HFF-Myc (cell line): ENCODE results near the gene NCK2.

Experiments used
- DNase-seq: peaks from one replicate; pipeline ENCODE4 v3.0.0-alpha.2; 2011; ENCODE audit warnings: low read depth; ENCODE audit errors: extremely low read depth
- H3K4me3 ChIP-seq: replicated peaks from 2 replicates; pipeline ENCODE4 v1.5.1; 2011; ENCODE audit warnings: low read depth, mild to moderate bottlenecking, control low read depth, low read length
- TF ChIP-seq, protein P1 (sequence below): IDR thresholded peaks from 2 replicates; pipeline ENCODE4 v1.5.1; 2012; ENCODE audit warnings: mild to moderate bottlenecking, low read depth, low read length, control low read depth; ENCODE audit errors: missing control alignments

NCK2 gene

DNA sequence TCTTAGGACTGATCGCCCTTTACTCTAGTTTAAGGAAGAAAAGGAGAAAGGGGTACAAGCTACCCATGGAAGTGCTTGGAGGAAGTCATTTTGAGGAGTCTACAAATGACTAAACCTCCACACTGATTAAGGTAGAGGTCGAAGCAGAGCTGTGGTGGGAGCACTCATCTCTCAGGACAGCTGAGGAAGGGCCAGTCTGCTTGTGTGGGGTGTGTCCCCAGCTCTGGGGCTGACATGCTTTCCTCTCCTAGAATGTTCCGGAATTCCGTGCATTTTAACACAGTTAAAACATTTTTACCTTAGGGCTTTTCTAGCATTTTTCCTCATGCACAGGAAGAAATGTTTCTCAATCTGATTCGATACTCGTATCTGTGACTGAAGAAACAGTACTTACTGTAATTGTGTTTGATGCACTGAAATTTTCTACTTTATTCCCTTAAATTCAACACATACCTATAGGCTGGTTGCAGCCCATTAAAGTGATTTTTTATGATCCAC, 135.1 kb downstream of the NCK2 start:
- TF ChIP-seq, protein P1, sequence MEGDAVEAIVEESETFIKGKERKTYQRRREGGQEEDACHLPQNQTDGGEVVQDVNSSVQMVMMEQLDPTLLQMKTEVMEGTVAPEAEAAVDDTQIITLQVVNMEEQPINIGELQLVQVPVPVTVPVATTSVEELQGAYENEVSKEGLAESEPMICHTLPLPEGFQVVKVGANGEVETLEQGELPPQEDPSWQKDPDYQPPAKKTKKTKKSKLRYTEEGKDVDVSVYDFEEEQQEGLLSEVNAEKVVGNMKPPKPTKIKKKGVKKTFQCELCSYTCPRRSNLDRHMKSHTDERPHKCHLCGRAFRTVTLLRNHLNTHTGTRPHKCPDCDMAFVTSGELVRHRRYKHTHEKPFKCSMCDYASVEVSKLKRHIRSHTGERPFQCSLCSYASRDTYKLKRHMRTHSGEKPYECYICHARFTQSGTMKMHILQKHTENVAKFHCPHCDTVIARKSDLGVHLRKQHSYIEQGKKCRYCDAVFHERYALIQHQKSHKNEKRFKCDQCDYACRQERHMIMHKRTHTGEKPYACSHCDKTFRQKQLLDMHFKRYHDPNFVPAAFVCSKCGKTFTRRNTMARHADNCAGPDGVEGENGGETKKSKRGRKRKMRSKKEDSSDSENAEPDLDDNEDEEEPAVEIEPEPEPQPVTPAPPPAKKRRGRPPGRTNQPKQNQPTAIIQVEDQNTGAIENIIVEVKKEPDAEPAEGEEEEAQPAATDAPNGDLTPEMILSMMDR: no peak

DNA sequence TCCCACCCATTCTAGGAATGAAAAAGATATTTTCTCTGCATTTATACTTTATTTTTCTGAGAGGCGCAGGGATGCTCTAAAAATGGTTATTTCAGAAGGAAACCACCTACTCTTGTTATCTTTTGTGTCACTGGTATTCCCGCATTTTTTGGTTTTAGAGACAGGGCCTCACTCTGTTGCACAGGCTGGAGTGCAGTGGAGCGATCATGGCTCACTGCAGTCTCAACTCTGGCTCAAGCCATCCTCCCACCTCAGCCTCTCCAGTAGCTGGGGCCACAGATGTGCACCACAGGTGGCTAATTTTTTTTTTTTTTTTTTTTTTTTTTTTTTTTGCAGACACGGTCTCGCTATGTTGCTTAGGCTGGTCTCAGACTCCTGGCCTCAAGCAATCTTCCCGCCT, 135.9 kb downstream of the NCK2 start:
- no peak overlapping the region for H3K4me3 ChIP-seq
- DNase-seq: no peak
- TF ChIP-seq, protein P1: no peak

More for the DNA sequence above, 135.1 kb downstream of the NCK2 start:
- no peak for DNase-seq
- no peak overlapping the region for H3K4me3 ChIP-seq

DNA sequence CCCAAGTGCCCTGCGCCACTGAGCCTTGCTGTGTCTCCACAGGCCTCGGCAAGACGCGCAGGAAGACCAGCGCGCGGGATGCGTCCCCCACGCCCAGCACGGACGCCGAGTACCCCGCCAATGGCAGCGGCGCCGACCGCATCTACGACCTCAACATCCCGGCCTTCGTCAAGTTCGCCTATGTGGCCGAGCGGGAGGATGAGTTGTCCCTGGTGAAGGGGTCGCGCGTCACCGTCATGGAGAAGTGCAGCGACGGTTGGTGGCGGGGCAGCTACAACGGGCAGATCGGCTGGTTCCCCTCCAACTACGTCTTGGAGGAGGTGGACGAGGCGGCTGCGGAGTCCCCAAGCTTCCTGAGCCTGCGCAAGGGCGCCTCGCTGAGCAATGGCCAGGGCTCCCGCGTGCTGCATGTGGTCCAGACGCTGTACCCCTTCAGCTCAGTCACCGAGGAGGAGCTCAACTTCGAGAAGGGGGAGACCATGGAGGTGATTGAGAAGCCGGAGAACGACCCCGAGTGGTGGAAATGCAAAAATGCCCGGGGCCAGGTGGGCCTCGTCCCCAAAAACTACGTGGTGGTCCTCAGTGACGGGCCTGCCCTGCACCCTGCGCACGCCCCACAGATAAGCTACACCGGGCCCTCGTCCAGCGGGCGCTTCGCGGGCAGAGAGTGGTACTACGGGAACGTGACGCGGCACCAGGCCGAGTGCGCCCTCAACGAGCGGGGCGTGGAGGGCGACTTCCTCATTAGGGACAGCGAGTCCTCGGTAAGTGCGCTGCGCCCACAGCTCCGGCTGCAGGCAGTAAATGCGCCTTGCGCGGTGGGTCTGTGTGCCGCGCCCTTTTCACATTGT, 136.8 kb downstream of the NCK2 start:
- DNase-seq: no peak
- TF ChIP-seq, protein P1: no peak
- no peak overlapping the region for H3K4me3 ChIP-seq

DNA sequence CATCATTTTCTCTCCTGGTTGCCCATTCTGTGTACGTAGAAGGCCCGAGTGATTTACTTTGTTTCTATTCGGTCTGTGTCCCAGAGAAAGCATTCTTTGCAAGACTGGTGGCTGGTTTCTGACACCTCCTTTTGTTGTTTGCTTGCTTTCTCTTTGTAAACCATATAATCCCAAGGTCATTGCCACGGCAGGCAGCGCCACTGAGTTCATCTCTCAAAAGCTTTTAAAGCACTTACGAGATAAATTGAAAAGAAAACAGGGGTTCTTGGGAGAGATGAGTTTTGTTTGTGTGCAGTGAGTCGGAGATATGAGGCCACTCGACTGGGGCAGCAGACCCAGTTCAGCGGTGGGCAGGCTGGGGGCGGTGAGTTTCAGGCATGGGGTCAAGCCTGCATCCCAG, 137.6 kb downstream of the NCK2 start:
- no peak for DNase-seq
- TF ChIP-seq, protein P1: no peak
- H3K4me3 ChIP-seq: no peak overlapping the region

DNA sequence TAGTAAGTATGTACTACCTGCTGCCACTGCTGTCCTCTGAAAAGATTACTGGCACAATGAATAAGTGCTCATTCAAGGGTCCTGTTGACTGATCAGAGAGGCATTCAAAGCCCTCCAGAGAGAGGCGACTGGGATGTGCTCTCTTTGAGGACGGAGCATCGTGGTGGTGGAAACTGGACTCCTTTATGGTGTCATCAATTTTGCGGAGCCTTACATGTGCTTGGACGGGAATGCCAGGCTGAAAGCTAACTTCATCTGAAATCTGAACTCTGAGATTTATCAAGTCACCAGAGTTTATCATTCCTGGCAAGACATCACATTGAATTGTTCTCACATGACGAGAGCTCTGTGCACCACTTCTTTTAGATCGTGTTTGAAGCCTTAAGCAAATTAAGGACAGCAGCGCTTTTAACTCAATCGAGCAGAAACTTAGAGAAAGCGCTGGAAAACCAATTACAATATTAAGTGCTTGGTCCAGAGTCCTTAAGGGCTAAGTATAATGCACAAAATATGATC, 138.3 kb downstream of the NCK2 start:
- no peak for DNase-seq
- TF ChIP-seq, protein P1: no peak
- H3K4me3 ChIP-seq: no peak overlapping the region

DNA sequence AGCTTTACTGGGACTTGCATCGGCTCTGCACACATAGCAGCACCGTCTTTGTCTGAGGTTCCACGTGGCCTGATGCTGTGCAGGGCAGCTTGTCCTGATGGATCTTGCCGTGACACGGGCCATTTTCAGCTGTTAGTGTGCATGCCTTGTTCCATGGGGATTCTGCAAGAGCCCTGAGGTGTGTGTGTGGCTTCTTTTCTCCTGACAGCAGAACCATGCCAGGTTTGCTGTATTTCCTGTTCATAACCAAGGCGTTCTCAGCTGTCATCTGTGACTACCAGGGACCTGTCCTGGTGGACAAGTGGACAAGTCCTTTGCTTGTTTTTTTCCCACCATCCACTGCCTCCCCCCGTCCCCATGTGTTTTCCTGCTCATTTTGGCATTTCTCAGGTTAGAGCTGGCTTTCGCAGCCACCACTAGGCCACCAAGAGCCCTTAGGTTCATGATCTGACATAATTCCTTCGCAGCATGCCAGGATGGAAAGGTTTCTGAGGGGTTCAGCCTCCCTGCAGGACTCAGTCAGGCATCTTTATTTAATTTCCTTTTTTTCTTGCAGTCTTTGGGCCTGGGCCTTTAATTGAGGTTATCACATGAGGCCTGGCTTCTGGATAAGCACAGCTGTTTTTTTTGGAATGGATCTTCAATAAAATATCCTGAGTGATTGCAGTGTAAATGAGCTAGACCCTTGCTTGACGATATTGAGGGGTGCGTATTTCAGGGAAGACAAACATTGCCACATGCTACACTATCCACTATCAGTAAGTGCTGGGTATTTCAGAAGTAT, 139.4 kb downstream of the NCK2 start:
- no peak overlapping the region for H3K4me3 ChIP-seq
- TF ChIP-seq, protein P1: no peak

More for the DNA sequence above, 139.4 kb downstream of the NCK2 start:
- DNase-seq: no peak
